ENCODE data around the gene HHLA2.

- no peak for TF ChIP-seq CTCF (IDR thresholded peaks at IDR 0.05)
- TF ChIP-seq EP300 (IDR thresholded peaks at IDR 0.05), result no peak
These were observed 6.2 kb downstream of the HHLA2 start for GRCh38 chr3:108302570-108302969.

Measured in sigmoid colon (tissue), 4 donors.